ENCODE measurements around the gene CST9.
"Not testable (repeated sequence)": the region's sequence is repeated elsewhere in the genome, so short reads cannot be mapped to it uniquely, and the experiment has no call there.

Gene CST9

GRCh38 chr20:23598481-23598880 is 7.2 kb downstream of the CST9 start:
- DNase-seq (ENCODE audit: low read depth): no peak
- no peak overlapping the region for H3K4me3 ChIP-seq (ENCODE audit: low read depth, low read length)

GRCh38 chr20:23596579-23597250 is 9.0 kb downstream of the CST9 start:
- H3K4me3 ChIP-seq (ENCODE audit: low read depth, low read length): no peak overlapping the region
- no peak for DNase-seq (ENCODE audit: low read depth)

GRCh38 chr20:23595941-23596340 is 9.8 kb downstream of the CST9 start:
- no peak for DNase-seq (ENCODE audit: low read depth)
- no peak overlapping the region for H3K4me3 ChIP-seq (ENCODE audit: low read depth, low read length)

- no peak overlapping the region for H3K4me3 ChIP-seq (ENCODE audit: low read depth, low read length)
- DNase-seq (ENCODE audit: low read depth): no peak
These were observed 17.0 kb downstream of the CST9 start for GRCh38 chr20:23588434-23589403.

- no peak for DNase-seq (ENCODE audit: low read depth)
- H3K4me3 ChIP-seq (ENCODE audit: low read depth, low read length): no peak overlapping the region
These were observed 18.1 kb downstream of the CST9 start for GRCh38 chr20:23587631-23588030.

- no peak overlapping the region for H3K4me3 ChIP-seq (ENCODE audit: low read depth, low read length)
- DNase-seq (ENCODE audit: low read depth): no peak
These were observed 18.8 kb downstream of the CST9 start for GRCh38 chr20:23586735-23587525.

GRCh38 chr20:23585808-23586734 is 19.6 kb downstream of the CST9 start:
- DNase-seq (ENCODE audit: low read depth): no peak

GRCh38 chr20:23585449-23585807 is 20.3 kb downstream of the CST9 start:
- no peak overlapping the region for H3K4me3 ChIP-seq (ENCODE audit: low read depth, low read length)
- DNase-seq (ENCODE audit: low read depth): no peak

More at GRCh38 chr20:23585808-23586734, 19.6 kb downstream of the CST9 start:
- no peak overlapping the region for H3K4me3 ChIP-seq (ENCODE audit: low read depth, low read length)

GRCh38 chr20:23584434-23585199 is 21.1 kb downstream of the CST9 start:
- DNase-seq (ENCODE audit: low read depth): no peak

GRCh38 chr20:23583526-23583925 is 22.2 kb downstream of the CST9 start:
- DNase-seq (ENCODE audit: low read depth): no peak
- H3K4me3 ChIP-seq (ENCODE audit: low read depth, low read length): no peak overlapping the region

More at GRCh38 chr20:23584434-23585199, 21.1 kb downstream of the CST9 start:
- H3K4me3 ChIP-seq (ENCODE audit: low read depth, low read length): no peak overlapping the region

- no peak overlapping the region for H3K4me3 ChIP-seq (ENCODE audit: low read depth, low read length)
- no peak for DNase-seq (ENCODE audit: low read depth)
These were observed 23.4 kb downstream of the CST9 start for GRCh38 chr20:23582293-23582692.

GRCh38 chr20:23581833-23582232 is 23.9 kb downstream of the CST9 start:
- not testable (repeated sequence) for H3K4me3 ChIP-seq (ENCODE audit: low read depth, low read length); DNase-seq (ENCODE audit: low read depth)

- no peak overlapping the region for H3K4me3 ChIP-seq (ENCODE audit: low read depth, low read length)
- DNase-seq (ENCODE audit: low read depth): no peak
These were observed 30.7 kb downstream of the CST9 start for GRCh38 chr20:23574977-23575376.

- H3K4me3 ChIP-seq (ENCODE audit: low read depth, low read length): no peak overlapping the region
- no peak for DNase-seq (ENCODE audit: low read depth)
These were observed 35.4 kb downstream of the CST9 start for GRCh38 chr20:23570178-23570760.

- DNase-seq (ENCODE audit: low read depth): no peak
These were observed 36.1 kb downstream of the CST9 start for GRCh38 chr20:23569570-23569969.

GRCh38 chr20:23568971-23569330 is 36.8 kb downstream of the CST9 start:
- DNase-seq (ENCODE audit: low read depth): no peak
- no peak overlapping the region for H3K4me3 ChIP-seq (ENCODE audit: low read depth, low read length)

More at GRCh38 chr20:23569570-23569969, 36.1 kb downstream of the CST9 start:
- H3K4me3 ChIP-seq (ENCODE audit: low read depth, low read length): no peak overlapping the region

GRCh38 chr20:23568320-23568970 is 37.3 kb downstream of the CST9 start, which contains the start of gene CST9L:
TSS of gene CST9L (minus strand) at chr20:23568484. CDS start at chr20:23568450, 34 bp downstream.
- H3K4me3 ChIP-seq (ENCODE audit: low read depth, low read length): no peak within 1 kb of the TSS
- no peak for DNase-seq (ENCODE audit: low read depth)
